Measurements from ENCODE around the gene CLK1.
"Not testable (repeated sequence)": the region's sequence is repeated elsewhere in the genome, so short reads cannot be mapped to it uniquely, and the experiment has no call there.

Gene CLK1

DNA sequence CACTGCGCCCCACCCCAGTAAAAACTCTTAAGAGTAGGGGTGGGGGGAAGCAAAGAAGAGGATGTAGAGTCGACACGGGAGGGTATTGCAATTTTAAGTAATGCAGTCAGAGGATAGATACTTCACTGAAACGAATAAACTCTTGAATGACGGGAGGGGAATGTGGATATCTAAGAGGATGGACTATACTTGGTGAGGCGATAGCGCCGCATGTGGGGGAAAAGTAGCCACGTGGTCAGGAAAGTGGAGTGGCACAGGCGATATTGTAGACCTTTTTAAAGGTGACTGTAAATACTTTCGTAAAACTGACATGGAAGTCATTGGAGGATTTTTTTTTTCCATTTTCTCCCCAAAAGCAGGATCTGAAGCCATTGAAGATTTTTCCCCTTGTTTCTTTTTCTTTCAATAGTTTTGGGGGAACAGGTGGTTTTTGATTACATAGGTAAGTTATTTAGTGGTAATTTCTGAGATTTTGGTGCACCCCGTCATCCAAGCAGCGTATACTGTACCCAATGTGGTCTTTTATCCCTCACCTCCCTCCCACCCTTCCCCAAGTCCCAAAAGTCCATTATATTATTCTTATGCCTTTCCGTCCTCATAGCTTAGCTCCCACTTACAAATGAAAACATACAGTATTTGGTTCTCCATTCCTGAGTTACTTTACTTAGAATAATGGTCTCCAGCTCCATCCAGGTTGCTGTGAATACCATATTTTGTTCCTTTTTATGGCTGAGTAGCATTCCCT is 13.8 kb downstream of the CLK1 start:
- no peak for DNase-seq

DNA sequence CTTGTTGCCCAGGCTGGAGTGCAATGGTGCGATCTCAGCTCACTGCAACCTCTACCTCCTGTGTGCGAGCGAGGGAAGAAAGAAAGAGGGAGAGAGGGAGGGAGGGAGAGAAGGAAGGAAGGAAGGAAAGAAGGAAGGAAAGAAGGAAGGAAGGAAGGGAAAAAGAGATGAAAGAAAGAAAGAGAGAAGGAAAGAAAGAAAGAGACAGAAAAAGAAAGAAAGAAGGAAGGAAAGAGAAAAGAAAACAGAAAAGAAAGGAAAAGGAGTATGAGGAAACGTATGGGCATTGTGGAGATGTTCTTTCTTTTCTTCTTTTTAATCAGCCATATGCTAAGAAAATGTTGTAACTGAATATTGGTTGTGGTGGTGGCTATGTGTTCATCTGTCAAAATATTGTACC is 16.5 kb downstream of the CLK1 start:
- no peak for DNase-seq

DNA sequence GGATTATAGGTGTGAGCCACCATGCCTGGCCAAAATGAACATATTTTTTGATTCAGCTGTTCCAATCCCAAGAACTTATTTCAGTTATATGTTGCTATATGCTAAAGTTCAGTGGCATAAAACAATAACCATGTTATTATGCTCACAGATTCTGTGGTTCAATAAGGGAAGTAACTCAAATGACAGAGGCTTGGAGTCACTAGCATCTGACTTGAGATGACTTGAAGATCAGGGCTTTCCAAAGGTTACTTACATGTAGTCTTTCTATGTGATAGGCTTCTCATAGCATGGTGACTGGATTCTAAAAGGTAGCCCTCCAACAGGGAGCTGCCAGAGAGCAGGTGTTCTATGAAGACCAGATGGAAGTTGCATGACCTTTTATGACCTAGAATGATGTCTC is 17.2 kb downstream of the CLK1 start:
- no peak for DNase-seq

DNA sequence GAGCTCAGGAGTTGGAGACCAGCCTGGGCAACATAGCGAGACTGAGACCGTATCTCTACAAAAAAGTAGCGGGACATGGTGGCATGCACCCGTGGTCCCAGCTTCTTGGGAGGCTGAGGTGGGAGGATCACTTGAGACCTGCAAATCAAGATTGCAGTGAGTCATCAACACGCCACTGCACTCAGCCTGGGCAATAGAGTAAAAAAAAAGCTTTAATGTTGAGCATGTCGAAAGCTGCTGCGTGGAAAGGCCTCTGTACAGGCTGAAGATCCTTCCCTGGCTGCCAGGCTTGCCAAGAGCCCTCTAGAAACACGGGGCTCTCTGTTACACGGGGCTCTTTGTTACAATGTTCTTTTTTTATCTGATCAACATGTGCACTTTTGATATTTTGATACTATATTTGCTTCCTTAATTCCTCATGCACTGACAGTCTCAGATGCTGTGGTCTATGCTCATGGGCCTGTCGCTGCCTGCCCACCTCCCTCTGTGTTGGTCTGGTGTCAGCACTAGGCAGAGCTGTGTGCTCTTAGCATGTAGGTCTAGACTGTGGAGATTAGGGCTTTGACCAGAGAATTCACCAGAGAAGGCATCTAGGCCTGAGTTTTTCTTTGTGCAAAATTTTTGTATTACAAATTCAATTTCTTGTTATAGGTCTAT is 18.7 kb downstream of the CLK1 start:
- DNase-seq: no peak

- no peak for DNase-seq
These were observed 19.3 kb downstream of the CLK1 start for GRCh38 chr2:200845194-200845593.

GRCh38 chr2:200843993-200844948 is 20.2 kb downstream of the CLK1 start:
- DNase-seq: no peak

- no peak for DNase-seq
These were observed 24.9 kb downstream of the CLK1 start for GRCh38 chr2:200839513-200839912.

DNA sequence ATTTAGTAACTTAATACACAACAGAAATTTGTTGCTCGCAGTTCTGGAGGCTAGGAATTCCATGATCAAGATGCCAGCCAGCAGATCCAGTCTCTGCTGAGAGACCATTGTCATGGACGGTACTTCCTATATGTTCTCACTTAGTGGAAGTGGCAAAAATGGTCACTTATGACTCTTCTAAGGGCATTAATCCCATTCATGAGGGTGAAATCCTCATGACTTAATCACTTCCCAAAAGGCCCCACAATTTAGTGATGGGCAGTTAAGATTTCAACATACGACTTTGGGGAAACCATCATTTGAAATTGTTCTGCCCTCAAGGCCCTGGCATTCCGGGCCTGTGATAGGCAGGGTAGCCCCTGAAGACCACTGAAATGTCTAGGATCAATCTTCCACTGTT is 29.8 kb downstream of the CLK1 start:
- no peak for DNase-seq

- DNase-seq: no peak
These were observed 35.2 kb downstream of the CLK1 start for GRCh38 chr2:200829258-200829655.

- no peak for DNase-seq
These were observed 35.7 kb downstream of the CLK1 start for GRCh38 chr2:200828572-200829257.

DNA sequence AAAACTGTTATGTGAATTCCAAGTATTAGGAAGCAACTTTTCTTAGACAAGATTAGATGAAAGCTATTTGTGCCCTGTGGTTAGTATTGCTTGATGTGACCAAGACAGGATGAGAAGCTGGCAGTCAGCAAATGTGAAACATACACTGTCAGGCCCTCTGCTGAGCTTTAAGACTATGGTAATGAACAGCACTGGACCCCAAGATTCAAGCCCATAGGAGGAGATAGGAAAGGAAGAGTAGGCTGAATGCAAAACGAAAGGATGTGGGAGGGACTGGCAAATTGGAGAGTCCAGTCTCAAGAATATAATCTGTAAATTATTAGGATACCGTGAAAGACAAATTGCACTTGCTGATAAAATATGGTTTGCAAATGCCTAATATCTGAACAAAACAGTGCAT is 36.4 kb downstream of the CLK1 start:
- no peak for DNase-seq

- no peak for DNase-seq
These were observed 42.7 kb downstream of the CLK1 start for GRCh38 chr2:200821686-200822245.

DNA sequence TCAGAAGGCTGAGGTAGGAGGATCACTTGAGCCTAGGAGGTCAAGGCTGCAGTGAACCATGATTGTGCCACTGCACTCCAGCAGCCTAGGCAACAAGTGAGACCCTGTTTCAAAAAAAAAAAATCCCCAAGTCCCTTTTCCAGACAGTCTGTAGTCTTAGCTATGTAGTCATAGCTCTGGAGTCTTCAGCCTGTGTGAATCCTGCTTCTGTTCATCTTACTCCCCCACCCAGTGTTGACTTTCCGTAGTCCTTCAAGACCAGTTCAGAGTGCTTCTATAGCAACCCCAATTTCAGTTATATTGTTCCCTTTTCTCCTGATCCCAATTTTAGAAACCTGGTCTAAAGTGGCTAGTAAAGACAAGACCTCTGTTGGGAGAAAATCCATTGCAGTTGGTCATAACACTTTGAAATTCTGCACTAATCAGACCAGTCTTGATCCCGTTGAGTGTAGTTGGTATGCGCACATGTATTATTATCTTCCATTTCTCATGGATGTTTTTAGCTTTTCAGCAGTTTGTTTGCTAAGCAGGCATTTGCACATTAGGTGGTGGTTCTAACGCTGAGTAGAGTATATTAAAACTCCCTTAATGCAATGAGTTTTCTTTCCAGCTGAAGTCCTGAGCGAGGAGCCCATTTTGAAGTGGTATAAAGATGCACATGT is 43.8 kb downstream of the CLK1 start:
- DNase-seq: no peak

DNA sequence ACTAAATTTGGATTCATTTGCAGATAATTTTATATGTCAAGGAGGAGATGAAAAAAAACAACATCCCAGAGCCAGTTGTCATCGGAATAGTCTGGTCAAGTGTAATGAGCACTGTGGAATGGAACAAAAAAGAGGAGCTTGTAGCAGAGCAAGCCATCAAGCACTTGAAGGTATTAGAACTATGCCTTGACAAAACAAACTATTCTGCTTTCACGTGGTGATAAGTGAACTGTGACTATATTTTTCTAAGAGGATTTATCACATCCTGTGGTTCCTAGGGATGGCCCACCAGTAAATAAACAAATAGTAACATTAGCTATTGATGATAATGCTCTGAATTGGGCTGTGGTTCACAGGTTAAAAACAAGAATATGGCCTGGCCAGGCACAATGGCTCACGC is 45.7 kb downstream of the CLK1 start:
- not testable (repeated sequence) for DNase-seq

DNA sequence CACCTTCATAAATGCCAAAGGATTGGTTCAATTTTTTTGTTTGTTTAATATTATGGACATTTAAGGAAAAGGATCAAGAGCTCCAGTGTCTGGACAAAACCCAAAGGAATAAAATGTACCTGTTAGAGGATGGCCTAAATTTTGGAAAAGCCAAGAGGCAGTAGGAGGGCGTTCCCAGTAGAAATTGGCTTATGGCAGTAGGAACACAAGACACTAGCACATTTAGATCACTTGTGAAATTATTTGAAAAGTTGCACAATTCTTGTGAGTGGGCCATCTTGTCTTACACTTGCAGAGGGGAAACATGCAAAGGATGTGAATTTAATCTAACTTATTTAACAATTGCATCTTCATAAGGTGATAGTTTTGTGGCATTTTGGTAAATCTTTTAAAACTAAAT is 49.5 kb downstream of the CLK1 start:
- DNase-seq: no peak

- DNase-seq: no peak
These were observed 50.1 kb downstream of the CLK1 start for GRCh38 chr2:200814276-200814815.

- no peak for DNase-seq
These were observed 52.1 kb downstream of the CLK1 start for GRCh38 chr2:200812122-200813022.

DNA sequence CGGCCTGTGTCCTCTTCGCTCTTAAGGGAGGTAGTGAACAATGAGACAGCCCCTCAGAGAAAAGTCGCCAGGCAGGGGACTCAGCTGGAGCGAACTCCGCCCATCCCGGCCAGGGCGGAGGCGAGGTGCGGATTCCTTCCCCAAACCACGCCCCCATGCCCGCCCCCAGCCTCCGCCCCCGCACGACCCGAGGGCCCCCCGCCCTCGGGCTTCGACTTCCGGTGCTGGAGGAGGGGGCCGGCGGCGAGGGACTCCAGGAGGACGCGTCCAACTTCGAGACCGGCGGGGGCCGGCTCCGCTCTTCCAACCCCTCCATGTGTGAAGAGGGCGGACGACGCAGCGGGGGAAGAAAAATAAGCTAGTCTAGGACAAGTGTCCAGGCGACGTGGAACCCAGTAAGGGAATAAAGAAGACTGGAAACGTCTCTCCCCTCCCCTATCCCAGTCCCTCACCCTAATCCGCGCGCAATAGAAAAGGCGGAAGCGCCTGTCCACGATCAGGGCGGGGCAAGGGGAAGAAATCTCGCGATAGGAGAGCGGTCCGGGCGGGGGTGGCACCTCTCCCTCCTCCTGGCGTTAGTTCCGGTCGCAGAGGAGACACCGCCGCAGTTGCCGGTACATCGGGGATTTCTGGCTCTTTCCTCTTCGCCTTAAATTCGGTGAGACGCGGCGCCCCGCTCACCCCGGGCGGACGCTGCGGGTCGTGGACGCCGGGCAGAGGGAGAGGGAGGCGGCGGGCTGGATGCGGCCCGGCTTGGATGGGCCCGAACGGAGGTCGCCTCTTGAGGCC is 52.9 kb downstream of the CLK1 start, which contains the start of gene BZW1:
Gene BZW1 (plus strand): TSS at position 578 of the 789 bp plus-strand sequence. CDS start 1,308 bp downstream, outside the sequence.
- peak; percentile 84 for DNase-seq

- no peak for DNase-seq
These were observed 53.5 kb downstream of the CLK1 start for GRCh38 chr2:200810998-200811332.

All from GOT3 (cell line).